Fibroblast of the aortic adventitia (primary cell): Measurements from ENCODE around the gene ELMO1. TPM values are rescaled to one million over a fixed set of nuclear protein-coding genes. Genes with fewer than 3 reads are reported as not detected.

Source experiments
- DNase-seq: peaks from one replicate; pipeline ENCODE4 v3.0.0-alpha.2; 2010; ENCODE audit warnings: low read depth
- H3K4me3 ChIP-seq: 2 replicates; pipeline ENCODE4 v1.5.1; 2011; ENCODE audit warnings: low read depth, mild to moderate bottlenecking, control low read depth, low read length, moderate library complexity
- CTCF ChIP-seq: IDR thresholded peaks from 2 replicates; pipeline ENCODE4 v1.5.1; 2011; ENCODE audit warnings: mild to moderate bottlenecking, low read length, control low read depth, inconsistent platforms; ENCODE audit not compliant: insufficient read depth
- total RNA-seq: library from RNA; depleted of rRNA; stranded (reverse); fragments of >200 nt; gene quantifications from 2 replicates; pipeline ENCODE4 v1.2.3, GENCODE V29; 2012; ENCODE audit warnings: low replicate concordance

Gene ELMO1
- total RNA-seq, 1 donor, result 1.3 TPM

GRCh38 chr7:37323966-37324365, 124.7 kb downstream of the ELMO1 start:
- no peak overlapping the region for H3K4me3 ChIP-seq
- TF ChIP-seq CTCF, result no peak

GRCh38 chr7:37322831-37323230, 125.8 kb downstream of the ELMO1 start:
- no peak overlapping the region for H3K4me3 ChIP-seq
- DNase-seq, result no peak
- TF ChIP-seq CTCF, result no peak

More at GRCh38 chr7:37323966-37324365, 124.7 kb downstream of the ELMO1 start:
- DNase-seq, result no peak

GRCh38 chr7:37320848-37321468, 127.7 kb downstream of the ELMO1 start:
- TF ChIP-seq CTCF, result no peak
- H3K4me3 ChIP-seq, result no peak overlapping the region
- DNase-seq, result no peak

- no peak overlapping the region for H3K4me3 ChIP-seq
- TF ChIP-seq CTCF, result no peak
- no peak for DNase-seq
Measured at GRCh38 chr7:37320140-37320847, 128.4 kb downstream of the ELMO1 start.

GRCh38 chr7:37318541-37318940, 130.1 kb downstream of the ELMO1 start:
- no peak overlapping the region for H3K4me3 ChIP-seq
- DNase-seq, result no peak
- TF ChIP-seq CTCF, result no peak

- no peak for DNase-seq
- no peak overlapping the region for H3K4me3 ChIP-seq
- TF ChIP-seq CTCF, result no peak
Measured at GRCh38 chr7:37315772-37316715, 132.6 kb downstream of the ELMO1 start.
